Neuronal stem cell (in vitro differentiated cells): ENCODE data around the gene OR52D1.

ENCODE experiments used
- DNase-seq: peaks from one replicate; pipeline ENCODE4 v3.0.0-alpha.2; 2013; ENCODE audit warnings: low spot score
- H2AFZ ChIP-seq: one replicate; pipeline ENCODE4 v1.6.1; 2013; ENCODE audit warnings: mild to moderate bottlenecking, low read length, inconsistent platforms
- H2AK5ac ChIP-seq: 2 replicates; pipeline ENCODE4 v1.6.1; 2013; ENCODE audit warnings: low read depth, mild to moderate bottlenecking, inconsistent platforms, low read length, moderate library complexity, mixed read lengths
- H2BK120ac ChIP-seq: 2 replicates; pipeline ENCODE4 v1.6.1; 2013; ENCODE audit warnings: low read depth, mild to moderate bottlenecking, inconsistent platforms, low read length, moderate library complexity, mixed read lengths
- H2BK12ac ChIP-seq: one replicate; pipeline ENCODE4 v1.6.1; 2013; ENCODE audit warnings: low read length, inconsistent platforms
- H2BK15ac ChIP-seq: 2 replicates; pipeline ENCODE4 v1.6.1; 2013; ENCODE audit warnings: mild to moderate bottlenecking, low read length, inconsistent platforms, mixed read lengths
- H2BK5ac ChIP-seq: one replicate; pipeline ENCODE4 v1.6.1; 2013; ENCODE audit warnings: inconsistent platforms, mild to moderate bottlenecking, low read length, moderate library complexity
- H3K14ac ChIP-seq: one replicate; pipeline ENCODE4 v1.6.1; 2013; ENCODE audit warnings: low read length, inconsistent platforms
- H3K18ac ChIP-seq: 2 replicates; pipeline ENCODE4 v1.6.1; 2013; ENCODE audit warnings: low read length, inconsistent platforms
- H3K23ac ChIP-seq: 2 replicates; pipeline ENCODE4 v1.6.1; 2013; ENCODE audit warnings: low read depth, mild to moderate bottlenecking, mixed read lengths, low read length, inconsistent platforms; ENCODE audit not compliant: poor library complexity
- H3K27ac ChIP-seq: replicated peaks from 3 replicates; pipeline ENCODE4 v1.5.1; 2013; ENCODE audit warnings: low read length, inconsistent platforms
- H3K27me3 ChIP-seq, 3 experiments: 2 replicates each; pipeline ENCODE4 v1.6.1; 2013; ENCODE audit warnings: low read length in 3 of 3, mild to moderate bottlenecking in 2 of 3, inconsistent platforms in 1 of 3, low read depth in 1 of 3, mixed read lengths in 1 of 3, moderate library complexity in 1 of 3; ENCODE audit not compliant: control insufficient read depth in 3 of 3, insufficient read depth in 3 of 3
- H3K36me3 ChIP-seq, 2 donors: replicated peaks in 1 of 2; 2 replicates each; pipeline ENCODE4 v1.6.1; 2013; ENCODE audit warnings: low read length in 2 of 2; ENCODE audit not compliant: control insufficient read depth in 2 of 2, insufficient read depth in 2 of 2
- H3K4ac ChIP-seq: 2 replicates; pipeline ENCODE4 v1.6.1; 2013; ENCODE audit warnings: inconsistent platforms, mild to moderate bottlenecking, low read length, moderate library complexity
- H3K4me1 ChIP-seq, 2 donors: 1 replicate in 1 of 2; 2 replicates in 1 of 2; pipeline ENCODE4 v1.6.1; 2013; ENCODE audit warnings: low read length in 2 of 2, low read depth in 1 of 2; ENCODE audit not compliant: control insufficient read depth in 2 of 2, insufficient read depth in 1 of 2
- H3K4me2 ChIP-seq: one replicate; pipeline ENCODE4 v1.6.1; 2013; ENCODE audit warnings: mild to moderate bottlenecking, low read length, inconsistent platforms; ENCODE audit not compliant: insufficient read depth, poor library complexity, severe bottlenecking
- H3K4me3 ChIP-seq, 2 donors: 2 replicates each; pipeline ENCODE4 v1.5.1; 2013; ENCODE audit warnings: low read length in 2 of 2, mild to moderate bottlenecking in 2 of 2, inconsistent platforms in 1 of 2, moderate library complexity in 1 of 2
- H3K79me1 ChIP-seq: one replicate; pipeline ENCODE4 v1.6.1; 2013; ENCODE audit warnings: low read depth, mild to moderate bottlenecking, inconsistent platforms, low read length, moderate library complexity
- H3K9ac ChIP-seq: one replicate; pipeline ENCODE4 v1.6.1; 2013; ENCODE audit warnings: mild to moderate bottlenecking, low read depth, low read length, inconsistent platforms; ENCODE audit not compliant: poor library complexity
- H3K9me3 ChIP-seq, 2 donors: replicated peaks in 1 of 2; 2 replicates each; pipeline versions ENCODE3 to v1.6.1; 2013; ENCODE audit warnings: low read length in 2 of 2, mild to moderate bottlenecking in 2 of 2, inconsistent platforms in 1 of 2, low read depth in 1 of 2, mixed read lengths in 1 of 2, moderate library complexity in 1 of 2; ENCODE audit not compliant: control insufficient read depth in 2 of 2, insufficient read depth in 1 of 2
- H4K8ac ChIP-seq: one replicate; pipeline ENCODE4 v1.6.1; 2013; ENCODE audit warnings: low read depth, mild to moderate bottlenecking, inconsistent platforms, low read length, moderate library complexity
- H4K91ac ChIP-seq: one replicate; pipeline ENCODE4 v1.6.1; 2013; ENCODE audit warnings: low read length, low read depth, mild to moderate bottlenecking, inconsistent platforms; ENCODE audit not compliant: poor library complexity
- WGBS, 2 donors: extraction: QIAGEN DNeasy Blood & Tissue Kit; methylation state at CpG; one replicate each; pipeline ENCODE4 v1.1.7; 2013; ENCODE audit warnings: missing lambda C conversion rate in 2 of 2, mixed read lengths in 1 of 2; ENCODE audit not compliant: insufficient read length in 2 of 2, insufficient replicate concordance in 1 of 2; ENCODE audit errors: extremely low coverage in 2 of 2; 5-methylcytosine and 5-hydroxymethylcytosine counted together

The OR52D1 gene

GRCh38 chr11:5505363-5506048, 17.0 kb downstream of the OR52D1 start:
- no peak overlapping the region for H2BK15ac ChIP-seq
- H3K36me3 ChIP-seq: no peaks in the 10 kb centered on the region
- no peaks in the 10 kb centered on the region for H3K27me3 ChIP-seq
- H2BK120ac ChIP-seq: no peak overlapping the region
- H3K4me1 ChIP-seq: no peaks in the 10 kb centered on the region
- no peak overlapping the region for H4K8ac ChIP-seq
- no peak overlapping the region for H2AFZ ChIP-seq
- no peaks in the 10 kb centered on the region for H3K9me3 ChIP-seq
- no peak for DNase-seq
- H3K9ac ChIP-seq: no peak overlapping the region
- no CpG with 5 or more reads among the region's 9 CpGs for WGBS, 2 donors
- H2BK5ac ChIP-seq: no peak overlapping the region
- H2AK5ac ChIP-seq: no peak overlapping the region
- H2BK12ac ChIP-seq: no peak overlapping the region
- no peaks in the 10 kb centered on the region for H3K79me1 ChIP-seq
- no peak overlapping the region for H3K14ac ChIP-seq
- H3K18ac ChIP-seq: no peak overlapping the region
- no peak overlapping the region for H3K4me3 ChIP-seq
- no peak overlapping the region for H3K23ac ChIP-seq
- no peak overlapping the region for H4K91ac ChIP-seq
- H3K27ac ChIP-seq: no peak overlapping the region
- no peak overlapping the region for H3K4ac ChIP-seq
- no peak overlapping the region for H3K4me2 ChIP-seq

- Histone ChIP-seq H3K9ac (no peak overlapping the region), H2BK15ac (no peak overlapping the region), H3K18ac (no peak overlapping the region), H3K14ac (no peak overlapping the region), H3K4me1 (no peaks in the 10 kb centered on the region), H2BK5ac (no peak overlapping the region), H3K9me3 (no peaks in the 10 kb centered on the region), H4K8ac (no peak overlapping the region), H3K23ac (no peak overlapping the region), H3K27ac (no peak overlapping the region), H2AK5ac (no peak overlapping the region), H2AFZ (no peak overlapping the region), H3K36me3 (no peaks in the 10 kb centered on the region), H3K4me2 (no peak overlapping the region), H4K91ac (no peak overlapping the region), H2BK120ac (no peak overlapping the region), H3K79me1 (no peaks in the 10 kb centered on the region), H2BK12ac (no peak overlapping the region), H3K4ac (no peak overlapping the region), H3K4me3 (no peak overlapping the region), H3K27me3 (no peaks in the 10 kb centered on the region)
- no peak for DNase-seq
- no CpG with 5 or more reads among the region's 9 CpGs for whole genome bisulfite sequencing, 2 donors
Observed at GRCh38 chr11:5507177-5507932, 18.9 kb downstream of the OR52D1 start.

GRCh38 chr11:5507933-5508305, 19.4 kb downstream of the OR52D1 start:
- Histone ChIP-seq H2BK5ac (no peak overlapping the region), H3K79me1 (no peaks in the 10 kb centered on the region), H4K91ac (no peak overlapping the region), H3K4me3 (no peak overlapping the region), H3K4me1 (no peaks in the 10 kb centered on the region), H3K4ac (no peak overlapping the region), H3K27ac (no peak overlapping the region), H2BK15ac (no peak overlapping the region), H2AK5ac (no peak overlapping the region), H3K27me3 (no peaks in the 10 kb centered on the region), H3K9me3 (no peaks in the 10 kb centered on the region), H3K18ac (no peak overlapping the region), H2AFZ (no peak overlapping the region), H2BK12ac (no peak overlapping the region), H4K8ac (no peak overlapping the region), H3K14ac (no peak overlapping the region), H3K23ac (no peak overlapping the region), H3K4me2 (no peak overlapping the region), H3K36me3 (no peaks in the 10 kb centered on the region), H3K9ac (no peak overlapping the region), H2BK120ac (no peak overlapping the region)
- no CpG with 5 or more reads among the region's 6 CpGs for WGBS, 2 donors
- DNase-seq: no peak

- Histone ChIP-seq H2AFZ (no peak overlapping the region), H3K23ac (no peak overlapping the region), H4K91ac (no peak overlapping the region), H3K4me1 (no peaks in the 10 kb centered on the region), H3K79me1 (no peaks in the 10 kb centered on the region), H3K9ac (no peak overlapping the region), H2BK120ac (no peak overlapping the region), H3K18ac (no peak overlapping the region), H2BK15ac (no peak overlapping the region), H2BK12ac (no peak overlapping the region), H3K9me3 (no peaks in the 10 kb centered on the region), H2BK5ac (no peak overlapping the region), H3K4me3 (no peak overlapping the region), H3K4ac (no peak overlapping the region), H3K27me3 (no peaks in the 10 kb centered on the region), H3K14ac (no peak overlapping the region), H2AK5ac (no peak overlapping the region), H3K36me3 (no peaks in the 10 kb centered on the region), H3K4me2 (no peak overlapping the region), H4K8ac (no peak overlapping the region), H3K27ac (no peak overlapping the region)
- no CpG with 5 or more reads among the region's 8 CpGs for WGBS, 2 donors
- DNase-seq: no peak
Observed at GRCh38 chr11:5508605-5509004, 20.1 kb downstream of the OR52D1 start.
